ENCODE measurements around the gene BNIP3. TPM values are rescaled to one million over a fixed set of nuclear protein-coding genes. Genes with fewer than 3 reads are reported as not detected.

BNIP3 gene
- total and polyA plus RNA-seq, 2 of the 13 experiments (the other 11 are each of a cell fraction or from before 2014, with no cell fraction given): 73.7 to 223 TPM

- TF ChIP-seq, protein P1, sequence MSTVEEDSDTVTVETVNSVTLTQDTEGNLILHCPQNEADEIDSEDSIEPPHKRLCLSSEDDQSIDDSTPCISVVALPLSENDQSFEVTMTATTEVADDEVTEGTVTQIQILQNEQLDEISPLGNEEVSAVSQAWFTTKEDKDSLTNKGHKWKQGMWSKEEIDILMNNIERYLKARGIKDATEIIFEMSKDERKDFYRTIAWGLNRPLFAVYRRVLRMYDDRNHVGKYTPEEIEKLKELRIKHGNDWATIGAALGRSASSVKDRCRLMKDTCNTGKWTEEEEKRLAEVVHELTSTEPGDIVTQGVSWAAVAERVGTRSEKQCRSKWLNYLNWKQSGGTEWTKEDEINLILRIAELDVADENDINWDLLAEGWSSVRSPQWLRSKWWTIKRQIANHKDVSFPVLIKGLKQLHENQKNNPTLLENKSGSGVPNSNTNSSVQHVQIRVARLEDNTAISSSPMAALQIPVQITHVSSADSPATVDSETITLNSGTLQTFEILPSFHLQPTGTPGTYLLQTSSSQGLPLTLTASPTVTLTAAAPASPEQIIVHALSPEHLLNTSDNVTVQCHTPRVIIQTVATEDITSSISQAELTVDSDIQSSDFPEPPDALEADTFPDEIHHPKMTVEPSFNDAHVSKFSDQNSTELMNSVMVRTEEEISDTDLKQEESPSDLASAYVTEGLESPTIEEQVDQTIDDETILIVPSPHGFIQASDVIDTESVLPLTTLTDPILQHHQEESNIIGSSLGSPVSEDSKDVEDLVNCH (CRISPR knock-in tag; IDR thresholded peaks at IDR 0.05): no peak
- TF ChIP-seq KLF15 (CRISPR knock-in tag; IDR thresholded peaks at IDR 0.05; ENCODE audit: borderline replicate concordance): 0 out of 2 replicates have a peak, but pooled peaks have one; percentile 66
- TF ChIP-seq FOXO4 (CRISPR knock-in tag; conservative IDR thresholded peaks at IDR 0.05): no peak
- no peak for TF ChIP-seq SRSF1 (optimal IDR thresholded peaks at IDR 0.05; ENCODE audit: low read depth, low read length)
- TF ChIP-seq MATR3 (CRISPR knock-in tag; IDR thresholded peaks at IDR 0.05): no peak
- TF ChIP-seq GABPB1 (CRISPR knock-in tag; IDR thresholded peaks at IDR 0.05): peak; percentile 79
- 0 out of 2 replicates have a peak, but pooled peaks have one; percentile 48 for TF ChIP-seq E2F2 (CRISPR knock-in tag; IDR thresholded peaks at IDR 0.05; ENCODE audit: borderline replicate concordance)
- TF ChIP-seq ZNF17 (CRISPR knock-in tag; IDR thresholded peaks at IDR 0.05): no peak; the same call in 1 of the 2 replicates
- peak; percentile 70; the same call in 1 of the 2 replicates for TF ChIP-seq HOXA3 (CRISPR knock-in tag; IDR thresholded peaks at IDR 0.05)
- TF ChIP-seq KAT7 (CRISPR knock-in tag; IDR thresholded peaks at IDR 0.05; ENCODE audit: borderline replicate concordance): peak; percentile 77; the same call in 1 of the 2 replicates
- TF ChIP-seq KDM4B (CRISPR knock-in tag; IDR thresholded peaks at IDR 0.05): peak; percentile 19; the same call in 1 of the 2 replicates
- TF ChIP-seq ZBTB14 (CRISPR knock-in tag; IDR thresholded peaks at IDR 0.05): peak; percentile 54; the same call in 1 of the 2 replicates
- TF ChIP-seq, protein P2, sequence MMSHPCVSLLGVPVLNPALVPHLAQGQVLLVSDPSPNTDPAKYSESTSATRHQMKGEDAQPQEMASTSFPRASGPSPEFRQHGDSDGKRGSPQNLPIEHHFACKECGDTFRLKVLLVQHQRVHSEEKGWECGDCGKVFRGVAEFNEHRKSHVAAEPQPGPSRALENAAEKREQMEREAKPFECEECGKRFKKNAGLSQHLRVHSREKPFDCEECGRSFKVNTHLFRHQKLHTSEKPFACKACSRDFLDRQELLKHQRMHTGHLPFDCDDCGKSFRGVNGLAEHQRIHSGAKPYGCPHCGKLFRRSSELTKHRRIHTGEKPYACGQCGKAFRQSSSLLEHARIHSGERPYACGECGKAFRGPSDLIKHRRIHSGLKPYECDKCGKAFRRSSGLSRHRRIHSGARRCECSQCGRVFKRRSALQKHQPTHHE (CRISPR knock-in tag; IDR thresholded peaks at IDR 0.05; ENCODE audit: borderline replicate concordance): peak; percentile 39; the same call in 1 of the 2 replicates
- TF ChIP-seq ZSCAN20 (CRISPR knock-in tag; IDR thresholded peaks at IDR 0.05; ENCODE audit: borderline replicate concordance): no peak
- peak; percentile 65; the same call in 1 of the 2 replicates for TF ChIP-seq ZFP36L2 (CRISPR knock-in tag; IDR thresholded peaks at IDR 0.05)
- 0 out of 2 replicates have a peak, but pooled peaks have one; percentile 57 for TF ChIP-seq ZNF256 (CRISPR knock-in tag; conservative IDR thresholded peaks at IDR 0.05)
- TF ChIP-seq TSC22D2 (CRISPR knock-in tag; IDR thresholded peaks at IDR 0.05; ENCODE audit: borderline replicate concordance): peak; percentile 66; the same call in 1 of the 2 replicates
- peak; percentile 20 for TF ChIP-seq CBX1 (IDR thresholded peaks at IDR 0.05; ENCODE audit: low read depth)
- TF ChIP-seq IRF2 (CRISPR knock-in tag; IDR thresholded peaks at IDR 0.05): no peak
- TF ChIP-seq NCOA5 (CRISPR knock-in tag; IDR thresholded peaks at IDR 0.05): no peak
- TF ChIP-seq TCF7 (IDR thresholded peaks at IDR 0.05; ENCODE audit: low read depth): no peak
Measured at GRCh38 chr10:131981429-131982184, at the start of gene BNIP3 (continued).

Data from HepG2 (cell line).